HCT116 (cell line): ENCODE data around the gene TIMM10.

Experiments
- ATF3 ChIP-seq: IDR thresholded peaks from 2 replicates; pipeline ENCODE4 v1.6.1; 2012
- CTCF ChIP-seq, 3 experiments: fragments of 200-600 bp in 1 of 3; sonication (generic) in 1 of 3; IDR thresholded peaks in 2 of 3; conservative IDR thresholded peaks in 1 of 3; 2 replicates each; pipeline ENCODE4 v1.5.1; 2012 to 2017; ENCODE audit warnings: low read depth in 2 of 3, low read length in 2 of 3, antibody characterized with exemption in 1 of 3, borderline replicate concordance in 1 of 3, control low read depth in 1 of 3, mild to moderate bottlenecking in 1 of 3, mixed read lengths in 1 of 3, mixed run types in 1 of 3, moderate library complexity in 1 of 3; ENCODE audit not compliant: insufficient read depth in 1 of 3
- EGR1 ChIP-seq: IDR thresholded peaks from 2 replicates; pipeline ENCODE4 v1.6.1; 2012; ENCODE audit warnings: low read depth
- EZH2 ChIP-seq: fragments of 200-600 bp; sonication (generic); IDR thresholded peaks from 2 replicates; pipeline ENCODE4 v1.6.1; 2017; ENCODE audit warnings: antibody characterized with exemption, mixed run types
- EZH2phosphoT487 ChIP-seq: fragments of 200-600 bp; IDR thresholded peaks from 2 replicates; pipeline ENCODE4 v1.6.1; 2018; ENCODE audit warnings: antibody characterized with exemption, borderline replicate concordance
- JUND ChIP-seq: IDR thresholded peaks from 2 replicates; pipeline ENCODE4 v1.6.1; 2012
- POLR2A ChIP-seq: IDR thresholded peaks from 2 replicates; pipeline ENCODE4 v1.7.0; 2011; ENCODE audit warnings: borderline replicate concordance; ENCODE audit not compliant: insufficient read depth, insufficient read length; ENCODE audit errors: extremely low read depth
- RAD21 ChIP-seq: IDR thresholded peaks from 2 replicates; pipeline ENCODE4 v1.6.1; 2012; ENCODE audit warnings: low read depth, mild to moderate bottlenecking
- REST ChIP-seq: IDR thresholded peaks from 2 replicates; pipeline ENCODE4 v1.6.1; 2012; ENCODE audit warnings: low read depth
- SRF ChIP-seq: IDR thresholded peaks from 2 replicates; pipeline ENCODE4 v1.6.1; 2012; ENCODE audit warnings: low read depth
- TCF7L2 ChIP-seq: IDR thresholded peaks from 2 replicates; pipeline ENCODE4 v1.7.0; 2011; ENCODE audit warnings: borderline replicate concordance, inconsistent platforms; ENCODE audit not compliant: insufficient read depth, insufficient read length; ENCODE audit errors: extremely low read depth
- YY1 ChIP-seq: IDR thresholded peaks from 2 replicates; pipeline ENCODE4 v1.6.1; 2011; ENCODE audit warnings: low read length, low read depth, moderate library complexity, mild to moderate bottlenecking; ENCODE audit not compliant: insufficient replicate concordance; ENCODE audit errors: extremely low read depth
- ZBTB33 ChIP-seq: IDR thresholded peaks from 2 replicates; pipeline ENCODE4 v1.6.1; 2011; ENCODE audit warnings: mild to moderate bottlenecking, low read length, moderate library complexity; ENCODE audit not compliant: insufficient replicate concordance; ENCODE audit errors: extremely low read depth

- TF ChIP-seq EGR1: no peak
- no peak for TF ChIP-seq CTCF (IDR thresholded peaks at IDR 0.05 in 2 of 3, conservative IDR thresholded peaks at IDR 0.05 in 1 of 3; ENCODE audit: borderline replicate concordance in 1 of 3, insufficient read depth in 1 of 3, low read depth in 2 of 3, low read length in 2 of 3)
- no peak for TF ChIP-seq EZH2
- no peak for TF ChIP-seq POLR2A
- TF ChIP-seq RAD21: no peak
- no peak for TF ChIP-seq ZBTB33
- no peak for TF ChIP-seq REST
- no peak for TF ChIP-seq TCF7L2
- no peak for TF ChIP-seq EZH2phosphoT487
- no peak for TF ChIP-seq JUND
- TF ChIP-seq ATF3: no peak
- TF ChIP-seq YY1: no peak
- no peak for TF ChIP-seq SRF
These were observed 6.5 kb upstream of the TIMM10 start, which contains the start of gene SMTNL1 for GRCh38 chr11:57536947-57537619.
